IPS-15b (cell line): ENCODE measurements around the gene NFIX.
"Not testable (repeated sequence)": the region's sequence is repeated elsewhere in the genome, so short reads cannot be mapped to it uniquely, and the experiment has no call there.

Experiments used
- H3K27me3 ChIP-seq: one replicate; pipeline ENCODE4 v1.6.1; 2013; ENCODE audit warnings: low read length; ENCODE audit not compliant: control insufficient read depth, insufficient read depth
- H3K36me3 ChIP-seq: one replicate; pipeline ENCODE4 v1.6.1; 2013; ENCODE audit warnings: low read length; ENCODE audit not compliant: control insufficient read depth, insufficient read depth
- H3K4me1 ChIP-seq: one replicate; pipeline ENCODE4 v1.6.1; 2013; ENCODE audit warnings: mild to moderate bottlenecking, low read length; ENCODE audit not compliant: control insufficient read depth, insufficient read depth
- H3K4me3 ChIP-seq: one replicate; pipeline ENCODE4 v1.5.1; 2013; ENCODE audit warnings: low read depth, low read length
- H3K9ac ChIP-seq: one replicate; pipeline ENCODE4 v1.6.1; 2013; ENCODE audit warnings: low read depth, mild to moderate bottlenecking, low read length
- H3K9me3 ChIP-seq: one replicate; pipeline ENCODE4 v1.6.1; 2013; ENCODE audit warnings: mild to moderate bottlenecking, low read length; ENCODE audit not compliant: control insufficient read depth, insufficient read depth

NFIX gene

DNA sequence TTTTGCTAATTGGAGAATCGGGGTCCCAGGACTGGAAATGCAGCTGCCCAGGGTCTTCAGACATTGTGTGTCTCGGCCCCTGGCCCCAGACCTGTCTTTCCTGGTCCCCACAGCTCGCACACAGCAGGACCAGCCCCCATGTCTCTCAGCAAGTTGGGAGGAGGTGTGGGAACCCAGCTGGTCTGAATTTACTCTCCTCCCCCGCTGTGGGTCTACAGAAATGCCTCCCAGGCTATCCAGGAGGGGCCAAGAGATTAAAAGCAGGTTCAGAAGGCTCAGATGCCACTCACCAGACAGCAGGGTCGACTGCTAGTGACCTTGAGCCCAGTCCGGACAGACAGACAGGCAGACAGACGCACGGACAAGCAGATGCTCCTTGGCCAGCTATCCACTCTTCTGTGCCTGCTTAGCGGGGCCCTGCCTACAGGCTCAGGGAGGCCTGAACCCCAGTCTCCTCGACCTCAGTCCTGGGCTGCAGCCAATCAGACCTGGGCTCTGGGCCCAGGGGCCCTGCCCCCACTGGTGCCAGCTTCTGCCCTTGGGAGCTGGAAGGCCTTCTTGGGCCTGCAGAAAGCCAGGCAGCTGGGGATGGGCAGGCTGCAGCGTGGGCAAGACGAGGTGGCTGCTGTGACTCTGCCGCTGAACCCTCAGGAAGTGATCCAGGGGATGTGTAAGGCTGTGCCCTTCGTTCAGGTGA lies 25.8 kb upstream of the NFIX start, which contains the start of gene DAND5:
Gene DAND5, plus strand, starts transcription at position 285 of the 697 bp plus-strand sequence. Its CDS starts 85 bp downstream, at position 370.
- H3K36me3 ChIP-seq = no peaks in the 10 kb centered on the region
- no peaks in the 10 kb centered on the region for H3K27me3 ChIP-seq
- no peak within 1 kb of the TSS for H3K9ac ChIP-seq
- H3K4me3 ChIP-seq = no peak within 1 kb of the TSS
- H3K4me1 ChIP-seq = no peaks in the 10 kb centered on the region
- H3K9me3 ChIP-seq = no peaks in the 10 kb centered on the region

DNA sequence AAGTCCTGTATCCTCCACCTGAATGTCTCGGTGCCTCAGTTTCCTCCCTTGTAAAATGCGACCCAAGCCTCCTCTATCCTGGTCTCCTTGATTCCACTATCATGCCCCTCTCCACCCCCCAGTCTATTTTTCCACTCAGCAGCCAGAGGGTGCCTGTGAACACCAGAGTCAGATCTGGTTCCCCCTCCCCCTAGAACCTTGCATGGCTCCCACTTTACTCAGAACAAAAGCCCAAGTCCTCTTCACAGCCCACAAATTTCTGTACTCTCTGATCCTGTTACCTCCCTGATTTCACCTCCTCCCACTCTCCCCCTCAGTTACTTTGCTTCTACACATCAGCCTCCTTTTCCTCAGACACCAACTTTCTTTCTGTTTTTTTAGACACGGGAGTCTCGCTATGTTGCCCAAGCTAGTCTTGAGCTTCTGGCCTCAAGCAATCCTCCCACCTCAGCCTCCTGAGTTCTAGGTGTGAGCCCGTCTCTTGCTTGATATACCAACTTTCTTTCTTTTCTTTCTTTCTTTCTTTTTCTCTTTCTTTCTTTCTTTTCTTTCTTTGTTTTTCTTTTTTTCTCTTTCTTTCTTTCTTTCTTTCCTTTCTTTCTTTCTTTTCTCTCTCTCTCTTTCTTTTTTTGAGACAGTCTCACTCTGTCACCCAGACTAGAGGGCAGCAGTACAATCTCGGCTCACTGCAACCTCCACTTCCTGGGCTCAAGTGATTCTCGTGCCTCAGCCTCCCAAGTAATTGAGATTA lies 25.0 kb upstream of the NFIX start:
- no peak overlapping the region for H3K9ac ChIP-seq
- no peaks in the 10 kb centered on the region for H3K4me1 ChIP-seq
- no peaks in the 10 kb centered on the region for H3K36me3 ChIP-seq
- no peaks in the 10 kb centered on the region for H3K9me3 ChIP-seq
- H3K4me3 ChIP-seq = no peak overlapping the region
- H3K27me3 ChIP-seq = no peaks in the 10 kb centered on the region

DNA sequence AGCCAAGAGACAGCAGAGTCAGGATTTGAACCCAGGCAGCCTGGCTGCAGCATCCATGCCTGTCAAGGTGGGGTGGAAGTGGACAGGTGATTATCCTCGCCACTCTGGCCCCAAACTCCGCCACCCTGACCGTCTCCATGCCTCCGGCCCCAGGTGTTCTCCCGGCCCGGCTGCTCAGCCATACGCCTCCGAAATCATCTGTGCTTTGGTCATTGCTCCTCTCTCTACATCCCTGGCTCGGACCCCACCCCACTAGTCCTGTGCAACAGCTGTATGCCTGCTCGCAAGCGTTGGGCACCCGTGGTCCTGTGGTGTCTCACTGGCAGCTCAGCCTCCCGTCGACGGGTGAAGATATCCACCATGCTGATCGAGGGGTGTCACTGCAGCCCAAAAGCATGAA lies 22.0 kb upstream of the NFIX start:
- H3K9ac ChIP-seq = no peak overlapping the region
- no peaks in the 10 kb centered on the region for H3K27me3 ChIP-seq

DNA sequence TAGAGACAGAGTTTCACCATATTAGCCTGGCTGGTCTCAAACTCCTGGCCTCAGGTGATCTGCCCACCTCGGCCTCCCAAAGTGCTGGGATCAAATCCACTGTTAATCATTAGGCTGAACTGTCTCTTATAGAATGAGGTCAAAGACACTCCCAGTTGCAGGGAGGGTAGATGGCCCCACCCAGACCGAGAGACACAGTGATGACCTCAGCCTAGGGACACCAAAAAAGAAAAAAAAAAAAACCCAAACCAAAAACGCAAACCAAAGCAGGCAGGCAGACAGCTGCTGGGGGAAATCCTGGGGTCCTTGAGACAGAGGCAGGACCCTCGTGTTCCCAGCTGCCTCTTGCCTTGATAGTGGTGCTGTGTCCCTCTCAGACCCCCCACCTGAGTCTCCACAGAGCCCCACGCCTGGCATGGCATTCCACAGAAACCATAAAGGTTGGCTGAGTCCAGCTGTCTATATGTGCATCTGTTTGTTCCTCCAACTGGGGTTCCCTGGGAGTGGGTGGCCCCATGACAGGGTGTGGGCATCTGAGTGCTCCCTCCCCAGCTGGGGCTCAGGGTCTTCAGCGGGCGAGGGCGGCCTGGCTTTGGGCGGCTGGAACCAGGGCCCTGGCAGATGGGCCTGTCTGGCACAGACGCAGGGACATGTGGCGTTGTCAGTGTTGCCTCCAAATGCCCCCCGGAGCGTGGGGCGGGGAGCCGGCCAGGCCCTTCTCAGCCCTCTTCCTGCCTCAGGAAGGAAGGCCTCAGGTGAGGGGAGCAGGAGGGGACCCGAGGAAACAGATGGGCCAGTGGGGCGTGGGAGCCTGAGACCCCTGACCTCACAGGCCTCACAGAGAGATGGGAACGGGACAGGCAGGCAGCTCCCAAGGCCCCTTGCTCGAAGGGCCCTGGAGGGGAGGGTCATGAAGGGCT lies 20.7 kb upstream of the NFIX start:
- Histone ChIP-seq H3K36me3 (no peaks in the 10 kb centered on the region), H3K4me3 (no peak overlapping the region), H3K9ac (no peak overlapping the region), H3K27me3 (no peaks in the 10 kb centered on the region), H3K9me3 (no peaks in the 10 kb centered on the region), H3K4me1 (no peaks in the 10 kb centered on the region)

More for the DNA sequence above, 22.0 kb upstream of the NFIX start:
- no peaks in the 10 kb centered on the region for H3K9me3 ChIP-seq
- H3K36me3 ChIP-seq = no peaks in the 10 kb centered on the region
- H3K4me3 ChIP-seq = no peak overlapping the region
- H3K4me1 ChIP-seq = no peaks in the 10 kb centered on the region

DNA sequence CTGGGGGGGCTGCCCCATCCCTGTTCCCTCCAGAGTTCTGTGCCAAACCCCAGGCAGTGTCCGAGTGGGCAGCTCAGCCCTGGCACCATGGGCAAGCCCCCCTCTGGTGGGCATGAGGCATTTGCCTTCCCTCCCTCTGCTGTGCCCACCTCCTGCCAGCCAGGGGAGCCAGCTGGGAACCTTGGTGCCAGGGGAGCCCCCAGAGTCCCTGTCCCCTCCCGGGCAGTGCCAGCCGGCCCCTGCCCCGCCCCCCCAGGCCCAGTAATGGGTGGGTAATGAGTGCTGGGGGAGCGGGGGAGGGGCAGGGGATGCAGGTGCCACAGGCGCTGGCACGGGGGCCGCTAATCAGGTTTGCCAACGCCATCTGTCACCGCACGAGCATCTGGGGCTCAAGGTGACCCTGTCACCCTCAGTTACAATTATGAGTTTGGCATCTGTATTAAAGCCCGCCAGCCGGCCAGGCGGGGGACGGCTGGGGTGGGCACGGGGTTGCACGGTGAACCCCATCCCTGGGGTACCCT lies 20.0 kb upstream of the NFIX start:
- Histone ChIP-seq H3K36me3 (no peaks in the 10 kb centered on the region), H3K4me1 (no peaks in the 10 kb centered on the region), H3K4me3 (no peak overlapping the region), H3K9me3 (no peaks in the 10 kb centered on the region), H3K9ac (no peak overlapping the region), H3K27me3 (no peaks in the 10 kb centered on the region)

DNA sequence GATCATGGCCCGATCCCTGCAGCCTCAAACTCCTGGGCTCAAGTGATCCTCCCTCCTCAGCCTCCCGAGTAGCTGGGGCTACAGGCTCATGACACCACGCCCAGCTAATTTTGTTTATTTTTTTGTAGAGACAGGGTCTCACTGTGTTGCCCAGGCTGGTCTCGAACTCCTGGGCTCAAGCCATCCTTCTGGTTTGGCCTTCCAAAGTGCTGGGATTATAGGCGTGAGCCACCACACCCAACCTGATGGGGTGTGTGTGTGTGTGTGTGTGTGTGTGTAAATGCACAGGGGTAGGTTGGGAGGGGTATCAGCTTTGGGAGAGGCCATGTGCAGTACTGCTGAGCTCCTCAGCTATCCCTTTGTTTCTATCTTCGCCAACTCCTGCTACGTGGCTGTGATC lies 19.2 kb upstream of the NFIX start:
- H3K9me3 ChIP-seq, H3K9ac ChIP-seq, H3K36me3 ChIP-seq, H3K27me3 ChIP-seq, H3K4me3 ChIP-seq, H3K4me1 ChIP-seq: not testable (repeated sequence)

DNA sequence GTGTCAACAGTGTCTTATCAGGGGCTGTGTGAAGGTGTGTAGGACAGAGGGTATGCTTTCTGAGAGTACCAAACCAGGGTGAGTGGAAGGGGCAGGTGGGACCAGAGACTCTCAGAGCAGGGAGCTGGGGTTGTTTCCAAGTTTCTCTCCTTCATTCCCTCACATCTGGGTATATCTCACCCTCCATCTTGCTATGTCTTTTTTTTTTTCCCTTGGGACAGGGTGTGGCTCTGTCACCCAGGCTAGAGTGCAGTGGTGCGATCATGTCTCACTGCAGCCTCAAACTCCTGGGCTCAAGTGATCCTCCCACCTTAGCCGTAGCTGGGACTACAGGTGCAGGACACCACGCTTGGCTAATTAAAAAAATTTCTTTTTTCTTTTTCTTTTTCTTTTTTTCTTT lies 15.3 kb upstream of the NFIX start:
- no peak overlapping the region for H3K9ac ChIP-seq
- no peaks in the 10 kb centered on the region for H3K4me1 ChIP-seq
- peaks cover 30% of the 10 kb centered on the region for H3K27me3 ChIP-seq
- no peaks in the 10 kb centered on the region for H3K36me3 ChIP-seq
- no peak overlapping the region for H3K4me3 ChIP-seq
- H3K9me3 ChIP-seq = no peaks in the 10 kb centered on the region

DNA sequence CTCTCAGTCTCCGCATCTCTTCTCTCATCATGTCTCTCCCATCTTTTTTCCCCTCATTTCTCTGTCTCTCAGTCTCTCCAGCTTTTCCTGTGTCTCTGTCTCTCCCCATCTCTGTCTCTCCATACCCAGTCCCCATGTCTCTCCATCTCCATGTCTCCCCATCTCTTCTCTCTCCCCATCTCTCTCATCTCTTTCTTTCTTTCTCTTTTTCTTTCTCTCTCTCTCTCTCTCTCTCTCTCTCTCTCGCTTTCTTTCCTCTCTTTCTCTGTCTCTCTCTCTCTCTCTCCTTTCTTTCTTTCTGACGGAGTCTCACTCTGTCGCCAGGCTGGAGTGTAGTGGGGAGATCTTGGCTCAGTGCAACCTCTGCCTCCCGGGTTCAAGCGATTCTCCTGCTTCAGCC lies 12.6 kb upstream of the NFIX start:
- H3K4me3 ChIP-seq = no peak overlapping the region
- peaks cover 2% of the 10 kb centered on the region for H3K4me1 ChIP-seq
- no peak overlapping the region for H3K9ac ChIP-seq
- peaks cover 45% of the 10 kb centered on the region for H3K27me3 ChIP-seq
- H3K36me3 ChIP-seq = no peaks in the 10 kb centered on the region
- no peaks in the 10 kb centered on the region for H3K9me3 ChIP-seq

DNA sequence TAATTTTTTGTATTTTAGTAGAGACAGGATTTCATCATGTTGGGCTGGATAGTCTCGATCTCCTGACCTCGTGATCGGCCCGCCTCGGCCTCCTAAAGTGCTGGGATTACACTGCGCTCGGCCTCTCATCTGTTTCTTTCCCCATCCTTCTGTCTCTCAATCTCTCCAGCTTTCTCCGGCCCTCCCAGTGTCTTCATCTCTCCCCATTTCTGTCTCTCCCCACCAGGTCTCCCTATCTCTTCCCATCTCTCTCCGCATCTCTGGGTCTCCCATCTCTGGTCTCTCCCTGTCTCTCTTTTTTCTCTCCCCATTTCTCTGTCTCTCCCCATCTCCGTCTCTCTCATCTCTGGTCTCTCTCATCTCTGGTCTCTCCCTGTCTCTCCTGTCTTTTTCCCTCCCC lies 12.2 kb upstream of the NFIX start:
- Histone ChIP-seq H3K27me3 (peaks cover 46% of the 10 kb centered on the region), H3K36me3 (no peaks in the 10 kb centered on the region), H3K9ac (no peak overlapping the region), H3K4me1 (peaks cover 2% of the 10 kb centered on the region), H3K9me3 (no peaks in the 10 kb centered on the region), H3K4me3 (peak overlapping the region; percentile 35)

DNA sequence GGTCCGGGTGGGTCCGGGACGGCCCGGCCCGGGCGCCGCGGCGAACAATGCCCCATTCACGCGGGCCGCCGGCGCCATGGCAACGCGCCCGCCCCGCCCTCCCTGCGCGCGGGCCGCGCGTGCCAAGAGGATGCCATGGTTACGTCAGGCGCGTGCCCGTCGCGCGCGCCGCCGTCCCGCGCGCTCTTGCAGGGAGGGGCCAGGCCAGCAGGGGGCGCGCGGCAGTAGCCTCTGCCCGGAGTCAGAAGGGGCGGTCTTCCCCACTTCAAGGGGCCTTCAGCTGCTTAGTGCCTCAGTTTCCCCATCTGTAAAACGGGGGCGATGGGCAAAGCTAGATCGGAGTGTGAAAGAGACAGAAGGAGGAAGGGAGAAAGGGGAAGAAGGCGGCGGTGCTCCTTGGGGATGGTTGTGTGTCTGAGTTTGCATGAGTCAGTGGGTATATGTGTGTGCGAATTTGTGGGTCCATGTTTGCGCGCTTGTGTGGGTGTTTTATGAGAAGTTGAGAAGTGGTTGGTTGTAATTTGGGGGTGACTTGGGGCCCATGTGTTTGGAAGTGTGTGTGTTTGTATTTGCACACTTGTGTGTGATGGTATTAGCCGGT lies 11.6 kb upstream of the NFIX start:
- H3K36me3 ChIP-seq = no peaks in the 10 kb centered on the region
- H3K4me3 ChIP-seq = peak overlapping the region; percentile 35
- H3K4me1 ChIP-seq = peaks cover 2% of the 10 kb centered on the region
- peaks cover 51% of the 10 kb centered on the region for H3K27me3 ChIP-seq
- H3K9ac ChIP-seq = no peak overlapping the region
- H3K9me3 ChIP-seq = no peaks in the 10 kb centered on the region

DNA sequence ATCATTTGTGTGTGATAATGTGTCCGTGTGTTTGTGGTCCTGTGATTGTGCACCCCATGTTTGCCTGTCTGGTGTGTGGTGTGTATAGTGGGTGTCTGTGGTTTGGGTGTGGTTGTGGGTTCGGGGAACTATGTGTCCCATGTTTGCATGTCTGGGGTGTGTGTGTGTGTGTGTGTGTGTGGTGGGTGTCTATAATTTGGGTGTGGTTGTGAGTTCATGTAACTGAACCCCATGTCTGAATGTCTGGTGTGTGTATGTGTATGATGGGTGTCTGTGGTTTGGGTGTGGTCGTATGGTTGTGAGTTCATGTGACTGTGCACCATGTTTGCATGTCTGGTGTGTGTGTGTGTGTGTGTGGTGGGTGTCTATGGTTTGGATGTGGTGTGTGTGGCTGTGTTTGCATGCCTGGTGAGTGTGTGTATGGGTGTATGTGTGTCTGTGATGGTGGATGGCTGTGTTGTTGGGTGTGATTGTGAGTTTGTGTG lies 11.1 kb upstream of the NFIX start:
- Histone ChIP-seq H3K4me1 (peaks cover 2% of the 10 kb centered on the region), H3K4me3 (no peak overlapping the region), H3K9me3 (no peaks in the 10 kb centered on the region), H3K27me3 (peaks cover 55% of the 10 kb centered on the region), H3K36me3 (no peaks in the 10 kb centered on the region), H3K9ac (no peak overlapping the region)
